ENCODE data around the gene WIPF3. TPM values are rescaled to one million over a fixed set of nuclear protein-coding genes. Genes with fewer than 3 reads are reported as not detected.

WIPF3 gene
- total RNA-seq, 1 donor from 2014 or later: not detected

- Mint-ChIP-seq H3K27me3 (ENCODE audit: insufficient read depth) (peaks cover 5% of the 10 kb centered on the region), H3K36me3 (ENCODE audit: low read depth) (no peaks in the 10 kb centered on the region), H3K27ac (no peak overlapping the region), H3K4me1 (ENCODE audit: low read depth) (no peaks in the 10 kb centered on the region), H3K9me3 (no peaks in the 10 kb centered on the region), H3K4me3 (no peak overlapping the region)
- intact Hi-C loops (cut with micrococcal nuclease): no loop called here
- DNase-seq (ENCODE audit: low spot score): no peak
Observed at GRCh38 chr7:29859524-29860185, 53.3 kb downstream of the WIPF3 start.

- H3K4me1 Mint-ChIP-seq (ENCODE audit: low read depth): no peaks in the 10 kb centered on the region
- no peak overlapping the region for H3K4me3 Mint-ChIP-seq
- H3K9me3 Mint-ChIP-seq: no peaks in the 10 kb centered on the region
- intact Hi-C loops (cut with micrococcal nuclease): no loop called here
- no peaks in the 10 kb centered on the region for H3K36me3 Mint-ChIP-seq (ENCODE audit: low read depth)
- no peak overlapping the region for H3K27ac Mint-ChIP-seq
- DNase-seq (ENCODE audit: low spot score): no peak
- H3K27me3 Mint-ChIP-seq (ENCODE audit: insufficient read depth): peaks cover 5% of the 10 kb centered on the region
Observed at GRCh38 chr7:29860186-29860585, 53.9 kb downstream of the WIPF3 start.

- peaks cover 7% of the 10 kb centered on the region for H3K27me3 Mint-ChIP-seq (ENCODE audit: insufficient read depth)
- H3K4me1 Mint-ChIP-seq (ENCODE audit: low read depth): no peaks in the 10 kb centered on the region
- no peak overlapping the region for H3K4me3 Mint-ChIP-seq
- intact Hi-C loops (cut with micrococcal nuclease): no loop called here
- no peak for DNase-seq (ENCODE audit: low spot score)
- H3K27ac Mint-ChIP-seq: no peak overlapping the region
- no peaks in the 10 kb centered on the region for H3K9me3 Mint-ChIP-seq
- no peaks in the 10 kb centered on the region for H3K36me3 Mint-ChIP-seq (ENCODE audit: low read depth)
Observed at GRCh38 chr7:29861884-29862283, 55.6 kb downstream of the WIPF3 start.

GRCh38 chr7:29864656-29865055, 58.3 kb downstream of the WIPF3 start:
- H3K4me1 Mint-ChIP-seq (ENCODE audit: low read depth): no peaks in the 10 kb centered on the region
- H3K9me3 Mint-ChIP-seq: no peaks in the 10 kb centered on the region
- H3K4me3 Mint-ChIP-seq: no peak overlapping the region
- H3K27ac Mint-ChIP-seq: no peak overlapping the region
- intact Hi-C loops (cut with micrococcal nuclease): no loop called here
- H3K36me3 Mint-ChIP-seq (ENCODE audit: low read depth): no peaks in the 10 kb centered on the region
- DNase-seq (ENCODE audit: low spot score): no peak
- peaks cover 8% of the 10 kb centered on the region for H3K27me3 Mint-ChIP-seq (ENCODE audit: insufficient read depth)

- no peak for DNase-seq (ENCODE audit: low spot score)
- Mint-ChIP-seq H3K9me3 (no peaks in the 10 kb centered on the region), H3K4me1 (ENCODE audit: low read depth) (no peaks in the 10 kb centered on the region), H3K36me3 (ENCODE audit: low read depth) (no peaks in the 10 kb centered on the region), H3K4me3 (no peak overlapping the region), H3K27me3 (ENCODE audit: insufficient read depth) (peaks cover 10% of the 10 kb centered on the region), H3K27ac (no peak overlapping the region)
- intact Hi-C loops (cut with micrococcal nuclease): no loop called here
Observed at GRCh38 chr7:29865526-29865925, 59.2 kb downstream of the WIPF3 start.

- no peaks in the 10 kb centered on the region for H3K9me3 Mint-ChIP-seq
- no peaks in the 10 kb centered on the region for H3K36me3 Mint-ChIP-seq (ENCODE audit: low read depth)
Observed at GRCh38 chr7:29866490-29866930, 60.2 kb downstream of the WIPF3 start.

GRCh38 chr7:29871787-29872398, 65.6 kb downstream of the WIPF3 start:
- Mint-ChIP-seq H3K4me3 (no peak overlapping the region), H3K4me1 (ENCODE audit: low read depth) (no peaks in the 10 kb centered on the region), H3K27me3 (ENCODE audit: insufficient read depth) (peaks cover 5% of the 10 kb centered on the region), H3K9me3 (no peaks in the 10 kb centered on the region), H3K27ac (no peak overlapping the region), H3K36me3 (ENCODE audit: low read depth) (no peaks in the 10 kb centered on the region)
- intact Hi-C loops (cut with micrococcal nuclease): no loop called here
- DNase-seq (ENCODE audit: low spot score): no peak

More at GRCh38 chr7:29866490-29866930, 60.2 kb downstream of the WIPF3 start:
- intact Hi-C loops (cut with micrococcal nuclease): no loop called here
- DNase-seq (ENCODE audit: low spot score): no peak
- Mint-ChIP-seq H3K4me1 (ENCODE audit: low read depth) (no peaks in the 10 kb centered on the region), H3K27me3 (ENCODE audit: insufficient read depth) (peaks cover 7% of the 10 kb centered on the region), H3K4me3 (no peak overlapping the region), H3K27ac (no peak overlapping the region)

- H3K4me1 Mint-ChIP-seq (ENCODE audit: low read depth): no peaks in the 10 kb centered on the region
- no peak overlapping the region for H3K4me3 Mint-ChIP-seq
- H3K36me3 Mint-ChIP-seq (ENCODE audit: low read depth): no peaks in the 10 kb centered on the region
- peaks cover 8% of the 10 kb centered on the region for H3K27me3 Mint-ChIP-seq (ENCODE audit: insufficient read depth)
- no peaks in the 10 kb centered on the region for H3K9me3 Mint-ChIP-seq
- DNase-seq (ENCODE audit: low spot score): no peak
- H3K27ac Mint-ChIP-seq: no peak overlapping the region
- intact Hi-C loops (cut with micrococcal nuclease): no loop called here
Observed at GRCh38 chr7:29873644-29874294, 67.5 kb downstream of the WIPF3 start.

GRCh38 chr7:29875741-29876140, 69.4 kb downstream of the WIPF3 start:
- intact Hi-C loops (cut with micrococcal nuclease): no loop called here
- Mint-ChIP-seq H3K27ac (no peak overlapping the region), H3K9me3 (no peaks in the 10 kb centered on the region), H3K4me3 (no peak overlapping the region), H3K4me1 (ENCODE audit: low read depth) (no peaks in the 10 kb centered on the region), H3K36me3 (ENCODE audit: low read depth) (no peaks in the 10 kb centered on the region), H3K27me3 (ENCODE audit: insufficient read depth) (peaks cover 6% of the 10 kb centered on the region)
- no peak for DNase-seq (ENCODE audit: low spot score)

GRCh38 chr7:29877196-29877595, 70.9 kb downstream of the WIPF3 start:
- no peak for DNase-seq (ENCODE audit: low spot score)
- Mint-ChIP-seq H3K9me3 (no peaks in the 10 kb centered on the region), H3K4me1 (ENCODE audit: low read depth) (no peaks in the 10 kb centered on the region), H3K4me3 (no peak overlapping the region), H3K36me3 (ENCODE audit: low read depth) (no peaks in the 10 kb centered on the region), H3K27me3 (ENCODE audit: insufficient read depth) (peaks cover 10% of the 10 kb centered on the region), H3K27ac (no peak overlapping the region)
- intact Hi-C loops (cut with micrococcal nuclease): no loop called here

GRCh38 chr7:29878081-29878688, 71.9 kb downstream of the WIPF3 start:
- Mint-ChIP-seq H3K9me3 (no peaks in the 10 kb centered on the region), H3K27ac (no peak overlapping the region), H3K36me3 (ENCODE audit: low read depth) (no peaks in the 10 kb centered on the region), H3K4me3 (no peak overlapping the region), H3K4me1 (ENCODE audit: low read depth) (no peaks in the 10 kb centered on the region), H3K27me3 (ENCODE audit: insufficient read depth) (peaks cover 11% of the 10 kb centered on the region)
- intact Hi-C loops (cut with micrococcal nuclease): loop anchor here (1.0 kb wide), 1 partner anchor 184 kb away; no protein-coding TSS in a partner anchor
- no peak for DNase-seq (ENCODE audit: low spot score)

- Mint-ChIP-seq H3K27ac (no peak overlapping the region), H3K4me1 (ENCODE audit: low read depth) (no peaks in the 10 kb centered on the region), H3K4me3 (no peak overlapping the region), H3K9me3 (no peaks in the 10 kb centered on the region), H3K27me3 (ENCODE audit: insufficient read depth) (peaks cover 15% of the 10 kb centered on the region), H3K36me3 (ENCODE audit: low read depth) (no peaks in the 10 kb centered on the region)
- intact Hi-C loops (cut with micrococcal nuclease): no loop called here
- no peak for DNase-seq (ENCODE audit: low spot score)
Observed at GRCh38 chr7:29879609-29880008, 73.3 kb downstream of the WIPF3 start.

GRCh38 chr7:29881724-29882123, 75.4 kb downstream of the WIPF3 start:
- no peaks in the 10 kb centered on the region for H3K4me1 Mint-ChIP-seq (ENCODE audit: low read depth)
- intact Hi-C loops (cut with micrococcal nuclease): no loop called here
- H3K4me3 Mint-ChIP-seq: no peak overlapping the region
- H3K27me3 Mint-ChIP-seq (ENCODE audit: insufficient read depth): peaks cover 23% of the 10 kb centered on the region
- H3K9me3 Mint-ChIP-seq: no peaks in the 10 kb centered on the region
- no peaks in the 10 kb centered on the region for H3K36me3 Mint-ChIP-seq (ENCODE audit: low read depth)
- no peak overlapping the region for H3K27ac Mint-ChIP-seq
- DNase-seq (ENCODE audit: low spot score): no peak

Data from activated T-helper 1 cell treated with anti-CD3 and anti-CD28 coated beads, Interleukin-12 subunit alpha, Interleukin-12 subunit beta, Interleukin-2, Interleukin-4 antibody, amounts not matched to agents 30 ng/mL and 10 ng/mL and 1 ng/mL, durations not matched to agents 14 hours and 24 hours and 36 hours (primary cell).